Osteoblast (primary cell): ENCODE data around the gene ATP6V0E1. TPM values are rescaled to one million over a fixed set of nuclear protein-coding genes. Genes with fewer than 3 reads are reported as not detected.

Experiments used
- DNase-seq: peaks from one replicate; pipeline ENCODE4 v3.0.0; 2011; ENCODE audit warnings: low spot score, mixed read lengths; ENCODE audit not compliant: insufficient read length; ENCODE audit errors: missing footprints
- H2AFZ ChIP-seq: 2 replicates; pipeline ENCODE4 v1.6.0; 2011; ENCODE audit warnings: mild to moderate bottlenecking, low read length
- H3K27ac ChIP-seq: 2 replicates; pipeline ENCODE4 v1.5.1; 2011; ENCODE audit warnings: mild to moderate bottlenecking, low read depth, low read length, moderate library complexity
- H3K27me3 ChIP-seq: 2 replicates; pipeline ENCODE4 v1.6.0; 2012; ENCODE audit warnings: mild to moderate bottlenecking, control low read depth, inconsistent platforms, low read length, moderate library complexity; ENCODE audit not compliant: insufficient read depth
- H3K36me3 ChIP-seq: 2 replicates; pipeline ENCODE4 v1.5.1; 2011; ENCODE audit warnings: mild to moderate bottlenecking, low read length, control low read depth, moderate library complexity; ENCODE audit not compliant: insufficient read depth
- H3K4me1 ChIP-seq: 2 replicates; pipeline ENCODE4 v1.5.1; 2011; ENCODE audit warnings: mild to moderate bottlenecking, low read length, control low read depth, moderate library complexity; ENCODE audit not compliant: insufficient read depth
- H3K4me2 ChIP-seq: 2 replicates; pipeline ENCODE4 v1.6.0; 2011; ENCODE audit warnings: mild to moderate bottlenecking, low read length; ENCODE audit not compliant: insufficient read depth
- H3K4me3 ChIP-seq: fragments of 200-600 bp; sonication (generic); 3 replicates; pipeline ENCODE4 v1.5.1; 2012; ENCODE audit warnings: mild to moderate bottlenecking, low read length, inconsistent platforms; ENCODE audit not compliant: insufficient read depth
- H3K79me2 ChIP-seq: 2 replicates; pipeline ENCODE4 v1.6.0; 2012; ENCODE audit warnings: mild to moderate bottlenecking, low read length, control low read depth, inconsistent platforms; ENCODE audit not compliant: insufficient read depth
- H3K9me3 ChIP-seq: 2 replicates; pipeline ENCODE4 v1.5.1; 2011; ENCODE audit warnings: low read depth, low read length, control low read depth
- H4K20me1 ChIP-seq: 2 replicates; pipeline ENCODE4 v1.6.0; 2012; ENCODE audit warnings: mild to moderate bottlenecking, low read length, control low read depth; ENCODE audit not compliant: insufficient read depth
- total RNA-seq: library from RNA; depleted of rRNA; stranded (reverse); fragments of >200 nt; gene quantifications from 2 replicates; pipeline ENCODE4 v1.2.3, GENCODE V29; 2012
- TF ChIP-seq, protein P1 (sequence below): IDR thresholded peaks from 2 replicates; pipeline ENCODE4 v1.5.1; 2011; ENCODE audit warnings: mild to moderate bottlenecking, low read depth, low read length, moderate library complexity; ENCODE audit errors: extremely low read depth

Gene ATP6V0E1
- total RNA-seq, 1 donor = 177 TPM

DNA sequence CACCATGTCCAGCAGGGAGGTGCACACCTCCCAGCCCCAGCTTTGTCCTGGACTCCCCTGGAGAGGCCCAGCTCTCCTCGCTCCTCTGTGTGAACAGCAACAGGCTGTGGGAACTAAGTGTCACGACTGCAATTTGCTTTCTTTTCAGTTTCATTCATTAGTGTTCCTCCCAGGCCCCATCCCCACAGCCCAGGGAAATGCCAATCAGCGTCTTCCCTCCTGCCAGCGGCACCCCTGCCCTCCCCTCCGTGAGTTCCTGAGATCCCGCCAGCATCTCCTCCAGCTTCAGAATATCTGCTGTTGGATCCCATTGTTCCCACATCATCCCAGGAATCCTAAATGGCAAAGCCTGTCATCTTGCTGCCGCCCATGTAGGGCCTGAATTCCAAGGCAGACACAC, 37.4 kb upstream of the ATP6V0E1 start:
- Histone ChIP-seq H3K4me3 (no peak overlapping the region), H3K4me2 (no peak overlapping the region), H3K79me2 (no peaks in the 10 kb centered on the region), H3K4me1 (peaks cover 27% of the 10 kb centered on the region), H3K27ac (peak overlapping the region; percentile 91), H2AFZ (no peak overlapping the region), H3K27me3 (no peaks in the 10 kb centered on the region), H4K20me1 (no peaks in the 10 kb centered on the region), H3K9me3 (no peaks in the 10 kb centered on the region), H3K36me3 (peaks cover 30% of the 10 kb centered on the region)
- TF ChIP-seq, protein P1, sequence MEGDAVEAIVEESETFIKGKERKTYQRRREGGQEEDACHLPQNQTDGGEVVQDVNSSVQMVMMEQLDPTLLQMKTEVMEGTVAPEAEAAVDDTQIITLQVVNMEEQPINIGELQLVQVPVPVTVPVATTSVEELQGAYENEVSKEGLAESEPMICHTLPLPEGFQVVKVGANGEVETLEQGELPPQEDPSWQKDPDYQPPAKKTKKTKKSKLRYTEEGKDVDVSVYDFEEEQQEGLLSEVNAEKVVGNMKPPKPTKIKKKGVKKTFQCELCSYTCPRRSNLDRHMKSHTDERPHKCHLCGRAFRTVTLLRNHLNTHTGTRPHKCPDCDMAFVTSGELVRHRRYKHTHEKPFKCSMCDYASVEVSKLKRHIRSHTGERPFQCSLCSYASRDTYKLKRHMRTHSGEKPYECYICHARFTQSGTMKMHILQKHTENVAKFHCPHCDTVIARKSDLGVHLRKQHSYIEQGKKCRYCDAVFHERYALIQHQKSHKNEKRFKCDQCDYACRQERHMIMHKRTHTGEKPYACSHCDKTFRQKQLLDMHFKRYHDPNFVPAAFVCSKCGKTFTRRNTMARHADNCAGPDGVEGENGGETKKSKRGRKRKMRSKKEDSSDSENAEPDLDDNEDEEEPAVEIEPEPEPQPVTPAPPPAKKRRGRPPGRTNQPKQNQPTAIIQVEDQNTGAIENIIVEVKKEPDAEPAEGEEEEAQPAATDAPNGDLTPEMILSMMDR = no peak
- no peak for DNase-seq

GRCh38 chr5:172949426-172949825, 34.1 kb upstream of the ATP6V0E1 start:
- no peak overlapping the region for H3K27ac ChIP-seq
- TF ChIP-seq, protein P1 = no peak
- no peaks in the 10 kb centered on the region for H3K79me2 ChIP-seq
- H3K9me3 ChIP-seq = no peaks in the 10 kb centered on the region
- no peaks in the 10 kb centered on the region for H3K27me3 ChIP-seq
- no peaks in the 10 kb centered on the region for H4K20me1 ChIP-seq
- DNase-seq = peak; percentile 19
- H2AFZ ChIP-seq = no peak overlapping the region
- peaks cover 35% of the 10 kb centered on the region for H3K4me1 ChIP-seq
- H3K4me2 ChIP-seq = no peak overlapping the region
- no peak overlapping the region for H3K4me3 ChIP-seq
- peaks cover 21% of the 10 kb centered on the region for H3K36me3 ChIP-seq

DNA sequence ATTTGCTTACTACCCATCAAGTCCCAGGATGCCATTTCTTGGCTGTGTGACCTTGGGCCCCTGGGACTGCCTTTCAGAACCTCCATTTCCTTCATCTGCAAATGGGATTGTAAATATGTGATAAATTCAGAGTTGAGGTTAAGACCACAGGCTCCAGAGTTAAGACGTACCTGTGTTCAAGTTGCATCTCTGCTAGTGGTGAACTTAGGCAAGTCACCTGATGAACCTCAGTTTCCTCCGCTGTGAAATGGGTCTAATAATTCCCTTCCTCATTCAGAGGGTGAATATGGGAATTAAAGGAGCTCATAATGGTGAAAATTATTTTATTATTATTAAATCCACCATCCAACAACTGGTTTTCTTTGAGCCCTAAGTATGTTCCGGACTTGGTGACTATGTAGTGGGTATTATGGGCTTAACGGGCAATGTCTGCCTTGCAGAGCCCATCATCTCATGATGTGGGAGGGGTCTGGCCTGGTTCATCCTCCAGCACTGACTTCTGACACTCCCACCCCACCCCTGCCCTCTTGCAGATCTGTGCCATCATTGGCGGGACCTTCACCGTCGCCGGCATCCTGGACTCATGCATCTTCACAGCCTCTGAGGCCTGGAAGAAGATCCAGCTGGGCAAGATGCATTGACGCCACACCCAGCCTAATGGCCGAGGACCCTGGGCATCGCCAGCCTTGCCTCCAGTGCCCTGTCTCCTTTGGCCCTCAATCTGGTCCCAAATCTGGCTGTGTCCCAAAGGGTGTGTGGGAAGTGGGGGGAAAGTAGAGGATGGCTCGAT, 33.2 kb upstream of the ATP6V0E1 start:
- peak overlapping the region; percentile 23 for H3K27ac ChIP-seq
- no peaks in the 10 kb centered on the region for H3K27me3 ChIP-seq
- no peaks in the 10 kb centered on the region for H3K9me3 ChIP-seq
- no peak overlapping the region for H3K4me2 ChIP-seq
- no peak for DNase-seq
- no peaks in the 10 kb centered on the region for H3K79me2 ChIP-seq
- peaks cover 21% of the 10 kb centered on the region for H3K36me3 ChIP-seq
- TF ChIP-seq, protein P1 = no peak
- no peaks in the 10 kb centered on the region for H4K20me1 ChIP-seq
- H2AFZ ChIP-seq = no peak overlapping the region
- H3K4me1 ChIP-seq = peaks cover 36% of the 10 kb centered on the region
- H3K4me3 ChIP-seq = no peak overlapping the region

DNA sequence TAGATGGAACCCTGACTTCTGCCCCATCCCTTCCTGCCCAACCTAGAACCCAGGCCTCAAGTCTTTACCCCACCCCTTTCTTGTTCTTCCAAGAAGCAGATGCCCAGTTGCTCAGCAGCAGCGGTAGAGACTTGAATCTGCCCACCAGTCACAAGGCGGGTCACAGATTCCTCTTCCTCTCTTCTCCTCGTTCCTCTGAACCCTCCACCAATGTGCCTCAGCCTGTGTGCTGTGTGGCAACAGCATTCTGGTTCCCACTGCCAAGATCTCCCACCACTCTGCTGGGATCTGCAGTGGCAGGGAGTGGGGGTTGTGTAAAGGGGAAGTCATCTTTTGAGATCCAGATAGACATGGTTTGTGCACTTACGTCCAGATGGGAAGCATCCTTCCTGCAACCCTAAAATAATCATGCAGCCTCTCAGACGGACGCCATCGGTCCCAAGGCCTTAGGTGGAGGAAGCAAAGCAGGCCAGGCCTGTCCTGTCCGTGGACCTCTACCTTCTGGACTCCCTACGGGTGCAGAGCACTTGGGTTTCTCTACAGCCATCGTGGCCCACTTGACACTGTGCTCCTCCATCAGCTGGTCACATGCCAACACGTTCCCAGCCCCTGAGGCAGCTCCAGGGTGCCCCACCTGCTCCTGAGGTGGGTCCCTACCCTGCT, 32.1 kb upstream of the ATP6V0E1 start:
- peak overlapping the region; percentile 5 for H3K4me2 ChIP-seq
- TF ChIP-seq, protein P1 = no peak
- no peak overlapping the region for H3K4me3 ChIP-seq
- peaks cover 45% of the 10 kb centered on the region for H3K4me1 ChIP-seq
- no peak for DNase-seq
- H3K36me3 ChIP-seq = peaks cover 14% of the 10 kb centered on the region
- H4K20me1 ChIP-seq = no peaks in the 10 kb centered on the region
- peak overlapping the region; percentile 62 for H3K27ac ChIP-seq
- no peak overlapping the region for H2AFZ ChIP-seq
- no peaks in the 10 kb centered on the region for H3K27me3 ChIP-seq
- H3K9me3 ChIP-seq = no peaks in the 10 kb centered on the region
- no peaks in the 10 kb centered on the region for H3K79me2 ChIP-seq
